GM21529 (cell line): ENCODE results near the gene NSUN7.
"Not testable (repeated sequence)": the region's sequence is repeated elsewhere in the genome, so short reads cannot be mapped to it uniquely, and the experiment has no call there.

ENCODE experiments used
- ATAC-seq: cut with Tn5 transposase; IDR thresholded peaks from one replicate; pipeline ENCODE4 v1.9.1; 2021; ENCODE audit not compliant: unreplicated experiment

The NSUN7 gene

GRCh38 chr4:40812856-40813255 lies 63.1 kb downstream of the NSUN7 start:
- ATAC-seq: no peak

- not testable (repeated sequence) for ATAC-seq
Measured at GRCh38 chr4:40817157-40817556, 67.4 kb downstream of the NSUN7 start.

GRCh38 chr4:40820101-40820500 lies 70.3 kb downstream of the NSUN7 start:
- ATAC-seq: no peak

- ATAC-seq: no peak
Measured at GRCh38 chr4:40822420-40823166, 72.8 kb downstream of the NSUN7 start.

GRCh38 chr4:40825014-40825838 lies 75.5 kb downstream of the NSUN7 start:
- ATAC-seq: no peak

- ATAC-seq: no peak
Measured at GRCh38 chr4:40826821-40827220, 77.1 kb downstream of the NSUN7 start.

- ATAC-seq: no peak
Measured at GRCh38 chr4:40827758-40828157, 78.0 kb downstream of the NSUN7 start.

GRCh38 chr4:40828661-40829060 lies 78.9 kb downstream of the NSUN7 start:
- no peak for ATAC-seq

- ATAC-seq: no peak
Measured at GRCh38 chr4:40829586-40829985, 79.8 kb downstream of the NSUN7 start.

GRCh38 chr4:40831146-40831907 lies 81.6 kb downstream of the NSUN7 start:
- no peak for ATAC-seq

- no peak for ATAC-seq
Measured at GRCh38 chr4:40832175-40832574, 82.4 kb downstream of the NSUN7 start.

GRCh38 chr4:40833212-40833611 lies 83.5 kb downstream of the NSUN7 start:
- ATAC-seq: no peak

GRCh38 chr4:40837094-40837870 lies 87.5 kb downstream of the NSUN7 start:
- ATAC-seq: no peak

GRCh38 chr4:40838742-40839141 lies 89.0 kb downstream of the NSUN7 start:
- no peak for ATAC-seq

- ATAC-seq: peak; percentile 44
Measured at GRCh38 chr4:40840255-40840984, 90.7 kb downstream of the NSUN7 start.

- ATAC-seq: peak; percentile 68
Measured at GRCh38 chr4:40840985-40841571, 91.3 kb downstream of the NSUN7 start.

GRCh38 chr4:40842318-40842717 lies 92.6 kb downstream of the NSUN7 start:
- ATAC-seq: no peak

GRCh38 chr4:40842725-40843423 lies 93.1 kb downstream of the NSUN7 start:
- ATAC-seq: no peak

- peak; percentile 43 for ATAC-seq
Measured at GRCh38 chr4:40843696-40844095, 93.9 kb downstream of the NSUN7 start.
